Vagina (tissue), 2 donors: ENCODE measurements around the gene PKP4.

ENCODE experiments used
- CTCF ChIP-seq, 3 experiments: fragments of 450-650 bp in 2 of 3; fragments of 200-600 bp in 1 of 3; sonication (generic) in 1 of 3; IDR thresholded peaks; one replicate each; pipeline ENCODE4 v1.5.1; 2017 to 2019; ENCODE audit warnings: antibody characterized with exemption in 3 of 3, mild to moderate bottlenecking in 2 of 3, moderate library complexity in 2 of 3
- POLR2A ChIP-seq, 2 donors: fragments of 450-650 bp; IDR thresholded peaks; one replicate each; pipeline ENCODE4 v1.6.1; 2017; ENCODE audit warnings: antibody characterized with exemption in 2 of 2, mild to moderate bottlenecking in 2 of 2, moderate library complexity in 2 of 2
- POLR2AphosphoS5 ChIP-seq, 2 donors: sonication (generic); formaldehyde crosslinking; IDR thresholded peaks; one replicate each; pipeline ENCODE4 v1.9.0; 2017; ENCODE audit warnings: antibody characterized with exemption in 2 of 2, mild to moderate bottlenecking in 2 of 2, low read depth in 1 of 2; ENCODE audit not compliant: insufficient read depth in 1 of 2

GRCh38 chr2:158580760-158581159 lies 124.0 kb downstream of the PKP4 start:
- no peak for TF ChIP-seq CTCF (IDR thresholded peaks at IDR 0.05)
- TF ChIP-seq POLR2A (IDR thresholded peaks at IDR 0.05): no peak
- TF ChIP-seq POLR2AphosphoS5 (IDR thresholded peaks at IDR 0.05; ENCODE audit: insufficient read depth in 1 of 2, low read depth in 1 of 2): no peak
